HepG2 (cell line): Measurements from ENCODE around the gene MAN2B2. TPM values are rescaled to one million over a fixed set of nuclear protein-coding genes. Genes with fewer than 3 reads are reported as not detected.

ENCODE experiments used
- POLR2AphosphoS2 ChIP-seq: IDR thresholded peaks from 2 replicates; pipeline ENCODE4 v1.6.1; 2011; ENCODE audit warnings: low read depth, low read length, improper control_type of control experiment
- ZNF20 ChIP-seq: sonication (generic); formaldehyde crosslinking; IDR thresholded peaks from 2 replicates; pipeline ENCODE4 v1.4.0; 2020; ENCODE audit warnings: mild to moderate bottlenecking, moderate library complexity, missing genetic modification reagents
- polyA plus RNA-seq, 8 experiments: library from polyadenylated mRNA; depleted of rRNA in 3 of 8; stranded (reverse) in 7 of 8; unstranded in 1 of 8; fragments of >200 nt; fragmentation: Illumina TruSeq in 4 of 8; extraction: Trizol in 4 of 8; gene quantifications; 2 replicates each; pipeline versions ENCODE4 v1.2.1 to v1.2.3, GENCODE V29; 2011 to 2016; ENCODE audit warnings: low read depth in 4 of 8, missing spikeins in 1 of 8, mixed read lengths in 1 of 8; ENCODE audit not compliant: insufficient read depth in 1 of 8
- total RNA-seq, 5 experiments: library from RNA; depleted of rRNA; stranded (reverse); fragments of >200 nt; fragmentation: Illumina TruSeq; extraction: Trizol; gene quantifications; 2 replicates each; pipeline ENCODE4 v1.2.3, GENCODE V29; 2016; ENCODE audit warnings: low read depth in 1 of 5
- TF ChIP-seq, protein P1 (sequence below): sonication (generic); formaldehyde crosslinking; IDR thresholded peaks from 2 replicates; pipeline ENCODE4 v1.4.0; 2020; ENCODE audit warnings: missing genetic modification reagents
- TF ChIP-seq, protein P2 (sequence below): sonication (generic); formaldehyde crosslinking; IDR thresholded peaks from 2 replicates; pipeline ENCODE4 v1.5.1; 2020; ENCODE audit warnings: missing genetic modification reagents, mild to moderate bottlenecking, borderline replicate concordance
- TF ChIP-seq, protein P3 (sequence below): sonication (generic); formaldehyde crosslinking; IDR thresholded peaks from 2 replicates; pipeline ENCODE4 v1.4.0; 2020; ENCODE audit warnings: mild to moderate bottlenecking, missing genetic modification reagents
- TF ChIP-seq, protein P4 (sequence below): sonication (generic); formaldehyde crosslinking; conservative IDR thresholded peaks from 2 replicates; pipeline ENCODE4 v1.8.0; 2022; ENCODE audit warnings: low read depth, missing genetic modification reagents
- TF ChIP-seq, protein P5 (sequence below): sonication (generic); formaldehyde crosslinking; IDR thresholded peaks from 2 replicates; pipeline ENCODE4 v1.4.0; 2020; ENCODE audit warnings: missing genetic modification reagents
- TF ChIP-seq, protein P6 (sequence below): sonication (generic); formaldehyde crosslinking; IDR thresholded peaks from 2 replicates; pipeline ENCODE4 v1.8.0; 2022; ENCODE audit warnings: missing genetic modification reagents, mild to moderate bottlenecking, borderline replicate concordance

The MAN2B2 gene
- total and polyA plus RNA-seq, 2 of the 13 experiments (the other 11 are each of a cell fraction or from before 2014, with no cell fraction given): 4.8 to 5.4 TPM

DNA sequence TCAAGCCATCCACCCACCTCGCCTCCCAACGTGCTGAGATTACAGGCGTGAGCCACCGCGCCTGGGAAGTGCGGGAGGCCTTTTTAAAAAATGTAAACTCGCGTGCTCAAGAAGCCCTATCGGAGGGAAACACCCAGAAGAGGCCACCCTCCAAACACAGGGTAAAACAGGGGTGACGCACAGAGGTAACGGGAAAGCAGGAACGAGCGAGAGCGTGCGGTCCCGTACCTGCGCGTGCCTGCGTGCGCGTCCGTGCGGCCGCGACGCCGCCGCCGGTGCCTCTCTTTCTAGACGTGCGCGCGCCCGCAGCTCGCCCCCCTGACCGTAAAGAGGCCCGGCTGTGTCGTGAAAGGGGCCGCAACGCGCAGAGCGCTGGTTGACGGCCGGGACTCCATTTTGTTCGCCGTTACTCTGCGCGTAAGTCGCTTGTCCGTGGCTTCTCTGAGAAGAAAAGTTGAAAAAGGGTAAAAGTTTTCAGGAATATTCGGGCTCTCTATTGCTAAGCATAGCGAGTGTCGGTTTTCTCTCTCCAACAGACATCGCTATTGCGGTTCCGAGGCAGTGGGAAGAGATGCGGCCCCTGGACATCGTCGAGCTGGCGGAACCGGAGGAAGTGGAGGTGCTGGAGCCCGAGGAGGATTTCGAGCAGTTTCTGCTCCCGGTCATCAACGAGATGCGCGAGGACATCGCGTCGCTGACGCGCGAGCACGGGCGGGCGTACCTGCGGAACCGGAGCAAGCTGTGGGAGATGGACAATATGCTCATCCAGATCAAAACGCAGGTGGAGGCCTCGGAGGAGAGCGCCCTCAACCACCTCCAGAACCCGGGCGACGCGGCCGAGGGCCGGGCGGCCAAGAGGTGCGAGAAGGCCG, 65.5 kb downstream of the MAN2B2 start, which contains the start of gene MRFAP1 (continued):
- TF ChIP-seq, protein P1, sequence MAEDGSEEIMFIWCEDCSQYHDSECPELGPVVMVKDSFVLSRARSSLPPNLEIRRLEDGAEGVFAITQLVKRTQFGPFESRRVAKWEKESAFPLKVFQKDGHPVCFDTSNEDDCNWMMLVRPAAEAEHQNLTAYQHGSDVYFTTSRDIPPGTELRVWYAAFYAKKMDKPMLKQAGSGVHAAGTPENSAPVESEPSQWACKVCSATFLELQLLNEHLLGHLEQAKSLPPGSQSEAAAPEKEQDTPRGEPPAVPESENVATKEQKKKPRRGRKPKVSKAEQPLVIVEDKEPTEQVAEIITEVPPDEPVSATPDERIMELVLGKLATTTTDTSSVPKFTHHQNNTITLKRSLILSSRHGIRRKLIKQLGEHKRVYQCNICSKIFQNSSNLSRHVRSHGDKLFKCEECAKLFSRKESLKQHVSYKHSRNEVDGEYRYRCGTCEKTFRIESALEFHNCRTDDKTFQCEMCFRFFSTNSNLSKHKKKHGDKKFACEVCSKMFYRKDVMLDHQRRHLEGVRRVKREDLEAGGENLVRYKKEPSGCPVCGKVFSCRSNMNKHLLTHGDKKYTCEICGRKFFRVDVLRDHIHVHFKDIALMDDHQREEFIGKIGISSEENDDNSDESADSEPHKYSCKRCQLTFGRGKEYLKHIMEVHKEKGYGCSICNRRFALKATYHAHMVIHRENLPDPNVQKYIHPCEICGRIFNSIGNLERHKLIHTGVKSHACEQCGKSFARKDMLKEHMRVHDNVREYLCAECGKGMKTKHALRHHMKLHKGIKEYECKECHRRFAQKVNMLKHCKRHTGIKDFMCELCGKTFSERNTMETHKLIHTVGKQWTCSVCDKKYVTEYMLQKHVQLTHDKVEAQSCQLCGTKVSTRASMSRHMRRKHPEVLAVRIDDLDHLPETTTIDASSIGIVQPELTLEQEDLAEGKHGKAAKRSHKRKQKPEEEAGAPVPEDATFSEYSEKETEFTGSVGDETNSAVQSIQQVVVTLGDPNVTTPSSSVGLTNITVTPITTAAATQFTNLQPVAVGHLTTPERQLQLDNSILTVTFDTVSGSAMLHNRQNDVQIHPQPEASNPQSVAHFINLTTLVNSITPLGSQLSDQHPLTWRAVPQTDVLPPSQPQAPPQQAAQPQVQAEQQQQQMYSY: 0 out of 2 replicates have a peak, but pooled peaks have one; percentile 39
- TF ChIP-seq ZNF20 (CRISPR knock-in tag): no peak
- TF ChIP-seq, protein P2, sequence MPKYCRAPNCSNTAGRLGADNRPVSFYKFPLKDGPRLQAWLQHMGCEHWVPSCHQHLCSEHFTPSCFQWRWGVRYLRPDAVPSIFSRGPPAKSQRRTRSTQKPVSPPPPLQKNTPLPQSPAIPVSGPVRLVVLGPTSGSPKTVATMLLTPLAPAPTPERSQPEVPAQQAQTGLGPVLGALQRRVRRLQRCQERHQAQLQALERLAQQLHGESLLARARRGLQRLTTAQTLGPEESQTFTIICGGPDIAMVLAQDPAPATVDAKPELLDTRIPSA (CRISPR knock-in tag): no peak; the same call in 1 of the 2 replicates
- TF ChIP-seq, protein P3, sequence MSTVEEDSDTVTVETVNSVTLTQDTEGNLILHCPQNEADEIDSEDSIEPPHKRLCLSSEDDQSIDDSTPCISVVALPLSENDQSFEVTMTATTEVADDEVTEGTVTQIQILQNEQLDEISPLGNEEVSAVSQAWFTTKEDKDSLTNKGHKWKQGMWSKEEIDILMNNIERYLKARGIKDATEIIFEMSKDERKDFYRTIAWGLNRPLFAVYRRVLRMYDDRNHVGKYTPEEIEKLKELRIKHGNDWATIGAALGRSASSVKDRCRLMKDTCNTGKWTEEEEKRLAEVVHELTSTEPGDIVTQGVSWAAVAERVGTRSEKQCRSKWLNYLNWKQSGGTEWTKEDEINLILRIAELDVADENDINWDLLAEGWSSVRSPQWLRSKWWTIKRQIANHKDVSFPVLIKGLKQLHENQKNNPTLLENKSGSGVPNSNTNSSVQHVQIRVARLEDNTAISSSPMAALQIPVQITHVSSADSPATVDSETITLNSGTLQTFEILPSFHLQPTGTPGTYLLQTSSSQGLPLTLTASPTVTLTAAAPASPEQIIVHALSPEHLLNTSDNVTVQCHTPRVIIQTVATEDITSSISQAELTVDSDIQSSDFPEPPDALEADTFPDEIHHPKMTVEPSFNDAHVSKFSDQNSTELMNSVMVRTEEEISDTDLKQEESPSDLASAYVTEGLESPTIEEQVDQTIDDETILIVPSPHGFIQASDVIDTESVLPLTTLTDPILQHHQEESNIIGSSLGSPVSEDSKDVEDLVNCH (CRISPR knock-in tag): 0 out of 2 replicates have a peak, but pooled peaks have one; percentile 25
- TF ChIP-seq, protein P4, sequence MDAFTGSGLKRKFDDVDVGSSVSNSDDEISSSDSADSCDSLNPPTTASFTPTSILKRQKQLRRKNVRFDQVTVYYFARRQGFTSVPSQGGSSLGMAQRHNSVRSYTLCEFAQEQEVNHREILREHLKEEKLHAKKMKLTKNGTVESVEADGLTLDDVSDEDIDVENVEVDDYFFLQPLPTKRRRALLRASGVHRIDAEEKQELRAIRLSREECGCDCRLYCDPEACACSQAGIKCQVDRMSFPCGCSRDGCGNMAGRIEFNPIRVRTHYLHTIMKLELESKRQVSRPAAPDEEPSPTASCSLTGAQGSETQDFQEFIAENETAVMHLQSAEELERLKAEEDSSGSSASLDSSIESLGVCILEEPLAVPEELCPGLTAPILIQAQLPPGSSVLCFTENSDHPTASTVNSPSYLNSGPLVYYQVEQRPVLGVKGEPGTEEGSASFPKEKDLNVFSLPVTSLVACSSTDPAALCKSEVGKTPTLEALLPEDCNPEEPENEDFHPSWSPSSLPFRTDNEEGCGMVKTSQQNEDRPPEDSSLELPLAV: peak; percentile 77; the same call in 1 of the 2 replicates
- peak; percentile 88; the same call in 1 of the 2 replicates for TF ChIP-seq POLR2AphosphoS2
- TF ChIP-seq, protein P5, sequence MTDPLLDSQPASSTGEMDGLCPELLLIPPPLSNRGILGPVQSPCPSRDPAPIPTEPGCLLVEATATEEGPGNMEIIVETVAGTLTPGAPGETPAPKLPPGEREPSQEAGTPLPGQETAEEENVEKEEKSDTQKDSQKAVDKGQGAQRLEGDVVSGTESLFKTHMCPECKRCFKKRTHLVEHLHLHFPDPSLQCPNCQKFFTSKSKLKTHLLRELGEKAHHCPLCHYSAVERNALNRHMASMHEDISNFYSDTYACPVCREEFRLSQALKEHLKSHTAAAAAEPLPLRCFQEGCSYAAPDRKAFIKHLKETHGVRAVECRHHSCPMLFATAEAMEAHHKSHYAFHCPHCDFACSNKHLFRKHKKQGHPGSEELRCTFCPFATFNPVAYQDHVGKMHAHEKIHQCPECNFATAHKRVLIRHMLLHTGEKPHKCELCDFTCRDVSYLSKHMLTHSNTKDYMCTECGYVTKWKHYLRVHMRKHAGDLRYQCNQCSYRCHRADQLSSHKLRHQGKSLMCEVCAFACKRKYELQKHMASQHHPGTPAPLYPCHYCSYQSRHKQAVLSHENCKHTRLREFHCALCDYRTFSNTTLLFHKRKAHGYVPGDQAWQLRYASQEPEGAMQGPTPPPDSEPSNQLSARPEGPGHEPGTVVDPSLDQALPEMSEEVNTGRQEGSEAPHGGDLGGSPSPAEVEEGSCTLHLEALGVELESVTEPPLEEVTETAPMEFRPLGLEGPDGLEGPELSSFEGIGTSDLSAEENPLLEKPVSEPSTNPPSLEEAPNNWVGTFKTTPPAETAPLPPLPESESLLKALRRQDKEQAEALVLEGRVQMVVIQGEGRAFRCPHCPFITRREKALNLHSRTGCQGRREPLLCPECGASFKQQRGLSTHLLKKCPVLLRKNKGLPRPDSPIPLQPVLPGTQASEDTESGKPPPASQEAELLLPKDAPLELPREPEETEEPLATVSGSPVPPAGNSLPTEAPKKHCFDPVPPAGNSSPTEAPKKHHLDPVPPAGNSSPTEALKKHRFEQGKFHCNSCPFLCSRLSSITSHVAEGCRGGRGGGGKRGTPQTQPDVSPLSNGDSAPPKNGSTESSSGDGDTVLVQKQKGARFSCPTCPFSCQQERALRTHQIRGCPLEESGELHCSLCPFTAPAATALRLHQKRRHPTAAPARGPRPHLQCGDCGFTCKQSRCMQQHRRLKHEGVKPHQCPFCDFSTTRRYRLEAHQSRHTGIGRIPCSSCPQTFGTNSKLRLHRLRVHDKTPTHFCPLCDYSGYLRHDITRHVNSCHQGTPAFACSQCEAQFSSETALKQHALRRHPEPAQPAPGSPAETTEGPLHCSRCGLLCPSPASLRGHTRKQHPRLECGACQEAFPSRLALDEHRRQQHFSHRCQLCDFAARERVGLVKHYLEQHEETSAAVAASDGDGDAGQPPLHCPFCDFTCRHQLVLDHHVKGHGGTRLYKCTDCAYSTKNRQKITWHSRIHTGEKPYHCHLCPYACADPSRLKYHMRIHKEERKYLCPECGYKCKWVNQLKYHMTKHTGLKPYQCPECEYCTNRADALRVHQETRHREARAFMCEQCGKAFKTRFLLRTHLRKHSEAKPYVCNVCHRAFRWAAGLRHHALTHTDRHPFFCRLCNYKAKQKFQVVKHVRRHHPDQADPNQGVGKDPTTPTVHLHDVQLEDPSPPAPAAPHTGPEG: peak; percentile 40; the same call in 1 of the 2 replicates
- TF ChIP-seq, protein P6, sequence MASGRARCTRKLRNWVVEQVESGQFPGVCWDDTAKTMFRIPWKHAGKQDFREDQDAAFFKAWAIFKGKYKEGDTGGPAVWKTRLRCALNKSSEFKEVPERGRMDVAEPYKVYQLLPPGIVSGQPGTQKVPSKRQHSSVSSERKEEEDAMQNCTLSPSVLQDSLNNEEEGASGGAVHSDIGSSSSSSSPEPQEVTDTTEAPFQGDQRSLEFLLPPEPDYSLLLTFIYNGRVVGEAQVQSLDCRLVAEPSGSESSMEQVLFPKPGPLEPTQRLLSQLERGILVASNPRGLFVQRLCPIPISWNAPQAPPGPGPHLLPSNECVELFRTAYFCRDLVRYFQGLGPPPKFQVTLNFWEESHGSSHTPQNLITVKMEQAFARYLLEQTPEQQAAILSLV (CRISPR knock-in tag): peak; percentile 54
